ENCODE measurements around the gene CSGALNACT2.

The CSGALNACT2 gene

DNA sequence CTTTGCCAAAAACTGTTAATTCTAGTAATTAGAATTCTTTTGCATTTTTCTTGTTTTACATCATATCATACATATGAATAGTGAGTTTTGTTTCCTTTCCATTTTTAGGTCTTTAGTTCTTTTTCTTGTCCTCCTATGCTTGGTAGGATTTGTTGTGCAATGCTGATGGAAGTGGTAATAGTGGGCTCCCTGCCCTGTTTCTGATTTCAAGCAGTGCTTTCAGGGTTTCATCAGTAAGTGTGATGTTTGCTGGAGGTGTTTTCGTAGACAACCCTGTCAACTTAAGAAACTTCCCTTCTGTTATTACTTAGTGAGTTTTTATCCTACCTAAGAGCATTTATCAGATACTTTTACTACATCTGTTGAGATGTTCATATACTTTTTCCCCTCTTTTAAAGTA lies 50.5 kb downstream of the CSGALNACT2 start:
- no peak for DNase-seq

DNA sequence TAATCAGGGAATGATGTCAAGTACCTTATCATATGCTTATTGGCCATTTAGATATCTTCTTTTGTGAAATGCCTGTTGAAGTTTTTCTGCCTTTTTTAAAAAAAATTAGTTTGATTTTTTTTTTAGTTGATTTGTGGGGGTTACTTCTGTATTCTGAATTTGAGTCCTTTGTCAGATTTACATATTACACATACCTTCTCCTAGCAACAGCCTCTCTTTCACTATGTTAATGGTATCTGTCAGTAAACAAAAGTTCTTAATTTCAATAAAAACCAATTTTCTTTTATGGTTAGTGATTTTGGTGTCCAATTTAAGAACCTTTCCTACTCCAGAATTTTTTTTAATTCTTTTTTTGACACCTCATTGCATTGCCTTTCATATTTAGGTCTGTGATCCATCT lies 52.0 kb downstream of the CSGALNACT2 start:
- no peak for DNase-seq

DNA sequence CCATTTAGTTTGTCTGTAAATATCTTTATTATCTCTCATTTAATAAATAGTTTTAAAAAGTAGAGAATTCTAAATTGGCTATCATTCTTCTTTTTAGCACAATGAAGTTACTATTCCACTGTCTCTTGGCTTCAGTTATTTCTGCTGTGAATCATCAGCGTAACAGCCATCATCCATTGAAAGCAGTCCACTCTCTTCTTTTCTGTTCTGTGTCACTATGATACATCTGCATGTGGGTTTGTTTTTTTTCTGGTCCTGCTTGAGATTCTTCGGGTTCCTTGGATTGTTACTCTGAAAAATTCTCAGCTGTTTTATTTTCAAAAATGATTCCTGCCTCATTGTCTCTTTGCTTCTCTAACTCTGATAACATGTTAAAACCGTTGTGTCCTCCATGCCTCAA lies 52.5 kb downstream of the CSGALNACT2 start:
- no peak for DNase-seq

DNA sequence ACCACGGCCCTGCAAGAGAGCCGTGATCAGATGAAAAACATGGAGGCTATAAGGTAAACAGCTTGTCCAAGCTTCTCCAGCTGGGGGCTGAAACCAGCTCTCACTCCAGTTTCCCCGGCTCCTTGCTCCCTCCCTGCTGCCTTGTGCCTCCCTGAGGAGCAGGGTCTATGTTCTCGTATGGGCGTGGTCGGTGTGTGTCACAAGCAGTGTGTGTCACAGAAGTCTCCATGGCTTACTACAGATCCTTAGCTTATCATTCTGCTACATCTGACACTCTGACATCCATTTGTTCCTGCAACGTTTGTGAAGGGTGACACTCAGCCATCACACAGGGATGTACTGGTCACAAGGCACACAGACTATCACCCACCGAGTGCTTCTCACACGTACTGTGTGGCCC lies 54.6 kb downstream of the CSGALNACT2 start:
- no peak for DNase-seq

DNA sequence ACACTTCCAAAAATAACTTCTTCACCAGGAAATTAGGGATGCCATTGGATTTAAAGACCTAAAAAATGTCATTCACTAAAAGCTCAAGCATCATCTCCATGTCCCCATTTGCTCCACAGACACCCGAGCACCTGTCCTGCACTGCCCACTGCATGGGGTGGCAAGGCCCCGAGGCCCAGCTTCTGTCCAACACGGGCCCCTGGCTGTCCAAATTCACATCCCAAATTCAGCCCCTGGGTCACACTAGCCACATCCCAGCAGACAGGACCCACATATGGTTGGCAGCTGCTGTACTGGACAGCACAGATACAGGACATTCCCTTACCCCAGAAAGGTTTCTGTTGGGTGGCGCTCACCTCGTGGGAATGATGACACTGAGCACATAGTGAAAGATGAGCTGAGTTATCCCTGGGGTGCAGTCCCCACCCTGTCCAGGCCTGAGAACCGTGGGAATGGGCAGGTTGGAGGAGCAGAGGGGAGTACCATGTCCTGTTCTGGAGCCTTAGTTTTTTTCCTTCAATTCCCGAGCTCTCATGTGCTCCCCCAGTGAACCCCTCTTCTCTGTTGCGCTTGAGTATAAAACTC lies 55.3 kb downstream of the CSGALNACT2 start:
- no peak for DNase-seq

DNA sequence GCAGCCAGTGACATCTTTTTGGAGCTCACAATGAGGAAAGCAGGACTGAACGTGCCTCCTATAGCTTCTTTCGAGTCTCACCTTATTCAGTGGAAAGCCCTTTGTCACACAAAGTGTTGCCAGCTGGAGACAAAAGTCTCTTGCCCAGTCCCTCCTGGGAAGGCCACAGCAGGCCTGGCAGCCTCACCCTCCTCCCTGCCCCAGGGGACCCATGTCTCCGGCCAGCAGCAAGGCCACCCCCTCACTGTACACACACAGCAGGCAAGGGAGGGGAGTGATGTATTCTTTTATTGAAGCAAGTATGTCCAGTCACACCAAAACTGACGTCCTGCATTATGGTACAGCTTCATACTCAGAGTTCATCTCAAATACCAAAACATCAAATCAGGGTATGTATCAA lies 56.0 kb downstream of the CSGALNACT2 start:
- DNase-seq = no peak

DNA sequence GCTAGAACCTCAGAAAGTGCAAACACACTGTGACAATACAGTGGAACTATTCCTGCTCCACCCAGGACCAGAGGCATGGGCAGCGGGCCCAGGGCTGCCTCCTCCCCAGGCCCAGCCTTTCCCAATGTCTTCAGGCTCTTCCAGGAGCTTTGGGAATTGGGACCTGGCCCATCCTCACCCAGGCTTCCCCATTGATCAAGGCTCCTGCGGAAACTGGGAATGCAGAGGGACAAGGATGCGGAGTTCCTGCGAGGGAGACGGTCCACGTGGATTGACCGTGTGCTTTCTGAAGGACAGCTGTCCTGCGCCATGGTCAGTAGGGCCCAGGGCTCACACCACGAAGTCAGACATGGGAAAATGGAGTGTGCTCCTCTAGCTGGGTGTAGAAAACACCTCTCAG lies 56.6 kb downstream of the CSGALNACT2 start:
- DNase-seq = no peak

DNA sequence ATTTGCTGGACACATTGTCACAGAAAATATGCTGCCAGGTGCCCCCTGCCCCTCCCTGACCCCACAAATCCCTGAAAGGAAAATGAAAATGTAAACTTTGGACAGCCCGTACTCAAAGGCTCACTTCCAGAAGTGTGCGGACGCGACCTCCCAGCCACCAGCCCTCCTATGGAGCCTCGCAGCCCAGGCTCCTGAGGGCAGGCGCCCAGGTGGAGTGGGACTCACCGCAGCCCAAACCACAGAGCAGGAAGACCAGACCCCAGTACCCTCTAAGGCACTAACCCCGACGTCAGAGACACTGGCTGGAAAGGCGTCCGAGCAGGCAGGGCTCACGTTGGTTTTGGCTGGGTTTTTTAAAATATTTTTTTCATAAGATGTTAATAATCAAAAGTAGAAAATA lies 57.3 kb downstream of the CSGALNACT2 start:
- no peak for DNase-seq

DNA sequence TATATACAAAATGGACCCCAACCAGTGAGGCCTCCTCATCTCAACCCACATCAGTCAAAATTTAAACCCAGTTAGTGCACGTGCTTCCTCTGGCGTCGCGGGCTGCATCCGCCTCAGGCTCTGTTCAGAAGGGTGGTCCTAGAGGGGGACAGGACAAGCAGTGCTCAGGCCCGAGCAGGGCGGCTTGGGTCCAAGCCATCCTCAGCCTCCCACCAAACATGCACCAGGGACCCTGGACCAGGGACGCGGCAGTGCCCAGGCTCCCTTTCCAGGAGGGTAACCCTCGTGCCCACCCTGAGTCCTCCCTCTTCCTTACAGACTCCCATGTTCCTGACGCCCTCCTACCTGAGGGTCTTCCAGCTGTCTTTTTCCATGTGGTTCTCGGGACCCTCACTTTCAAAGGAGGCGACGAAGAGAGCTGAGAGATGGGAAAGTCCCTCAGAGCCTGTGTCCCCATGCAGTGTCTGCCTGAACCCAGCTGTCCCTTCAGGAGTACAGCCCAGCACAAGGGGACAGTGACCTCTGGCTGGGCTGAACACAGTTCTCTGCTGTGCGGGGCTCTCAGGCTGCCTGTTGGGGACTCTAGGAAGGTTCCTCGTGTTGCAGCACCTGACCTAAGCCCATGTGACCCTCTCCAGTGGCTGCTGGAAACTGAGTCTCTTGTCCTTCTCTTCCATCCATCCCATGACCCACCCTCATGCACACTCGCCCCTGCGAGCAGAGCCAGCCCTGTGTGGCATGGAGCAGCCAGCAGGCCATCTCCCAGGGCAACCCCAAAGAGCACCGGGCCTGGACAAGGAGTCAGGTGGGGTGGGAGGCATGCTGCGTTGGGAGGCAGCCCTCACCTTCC lies 58.1 kb downstream of the CSGALNACT2 start:
- no peak for DNase-seq

DNA sequence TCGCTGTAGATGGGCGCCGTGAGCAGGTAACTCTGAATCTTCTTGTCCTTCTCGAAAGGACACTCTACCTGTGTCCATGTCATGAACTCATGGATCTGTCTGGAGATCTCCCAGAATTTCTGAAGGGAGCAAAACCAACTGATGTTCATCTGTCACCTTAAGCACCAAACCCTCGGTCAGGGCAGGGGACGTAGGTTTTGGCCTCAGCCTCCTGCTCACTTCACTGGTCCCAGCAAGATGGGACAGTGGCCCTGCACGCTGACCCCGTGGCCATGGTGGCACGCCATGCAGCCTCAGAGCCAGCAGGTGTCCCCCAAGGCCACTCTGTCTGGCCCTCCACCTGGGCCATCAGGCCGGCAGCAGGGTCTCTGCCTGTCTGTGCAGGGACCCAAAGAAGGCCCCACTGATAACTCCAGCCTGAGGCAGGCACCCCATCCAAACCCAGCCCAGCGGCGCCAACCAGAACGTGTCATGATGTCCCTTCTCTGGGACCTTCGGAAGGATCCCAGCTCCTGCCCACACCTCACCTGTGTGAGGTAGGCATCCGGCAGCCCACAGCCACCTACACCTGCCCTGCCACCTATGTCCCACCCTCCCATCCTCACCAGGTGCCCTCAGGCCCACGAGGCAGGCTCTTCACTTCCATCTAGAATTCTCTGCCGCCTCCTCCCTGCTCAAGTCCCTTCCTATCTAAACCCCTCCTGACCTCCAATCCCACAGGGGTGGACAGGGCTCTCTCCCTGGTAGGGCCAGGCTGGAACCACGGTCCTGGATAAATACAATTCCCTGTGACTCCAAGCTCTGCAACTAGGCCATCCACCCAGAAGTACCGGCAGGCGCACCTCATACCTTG lies 59.0 kb downstream of the CSGALNACT2 start:
- no peak for DNase-seq

DNA sequence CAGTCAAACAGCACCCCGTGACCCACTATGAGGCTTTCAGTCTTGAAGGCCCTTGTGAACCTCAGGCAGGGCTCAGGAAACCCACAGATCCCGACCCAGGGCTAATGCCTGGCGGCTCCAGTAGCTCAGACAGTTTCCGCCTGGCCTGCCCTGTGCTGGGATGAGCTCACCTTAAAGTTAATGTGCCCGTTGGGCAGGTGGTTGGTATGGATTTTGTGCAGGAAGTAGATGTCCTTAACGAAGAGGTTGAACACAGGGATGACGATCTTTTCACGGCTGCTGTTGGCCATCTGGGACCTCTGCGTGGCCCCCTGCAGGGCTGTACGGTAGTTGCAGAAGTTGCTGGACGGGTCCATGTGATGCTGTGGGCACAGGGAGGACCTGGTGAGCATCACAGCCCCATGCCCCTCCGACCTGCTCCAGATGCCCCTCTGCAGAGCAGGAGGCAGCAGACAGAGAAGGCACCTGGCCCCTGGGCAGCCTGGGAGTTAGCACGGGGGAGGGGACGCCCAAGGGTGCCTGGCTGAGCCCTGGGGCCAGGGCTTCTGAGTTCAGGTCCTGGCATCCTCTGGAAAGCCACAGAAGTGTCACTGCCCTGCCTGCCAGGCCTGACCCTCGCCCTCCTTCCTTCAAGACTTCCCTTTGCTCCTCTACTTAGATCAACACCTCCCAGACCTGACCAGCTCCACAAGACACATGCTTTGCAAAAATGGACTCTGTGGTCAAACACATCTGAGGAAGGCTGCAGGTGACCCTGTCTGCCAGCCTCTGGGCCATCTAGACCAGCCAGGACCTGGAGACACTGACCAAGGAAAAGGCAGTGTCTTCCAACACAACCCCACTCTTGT lies 59.8 kb downstream of the CSGALNACT2 start:
- peak; percentile 45 to 57 for DNase-seq

DNA sequence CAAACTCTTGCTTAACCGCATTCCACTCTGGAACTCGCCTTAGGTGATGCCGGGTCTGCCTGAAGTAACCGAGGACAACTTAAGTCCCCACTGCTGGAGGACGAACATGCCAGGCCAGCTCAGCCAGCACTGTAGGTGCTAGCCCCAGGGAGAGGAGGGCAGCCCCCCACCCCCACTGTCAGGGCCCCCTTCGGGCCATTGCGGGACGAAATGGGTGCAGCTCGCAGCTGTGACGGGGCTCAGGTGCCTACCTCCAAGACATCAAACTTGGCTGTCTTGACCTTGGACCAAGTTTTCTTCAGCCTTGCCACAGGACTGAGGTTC lies 60.4 kb downstream of the CSGALNACT2 start:
- no peak for DNase-seq

DNA sequence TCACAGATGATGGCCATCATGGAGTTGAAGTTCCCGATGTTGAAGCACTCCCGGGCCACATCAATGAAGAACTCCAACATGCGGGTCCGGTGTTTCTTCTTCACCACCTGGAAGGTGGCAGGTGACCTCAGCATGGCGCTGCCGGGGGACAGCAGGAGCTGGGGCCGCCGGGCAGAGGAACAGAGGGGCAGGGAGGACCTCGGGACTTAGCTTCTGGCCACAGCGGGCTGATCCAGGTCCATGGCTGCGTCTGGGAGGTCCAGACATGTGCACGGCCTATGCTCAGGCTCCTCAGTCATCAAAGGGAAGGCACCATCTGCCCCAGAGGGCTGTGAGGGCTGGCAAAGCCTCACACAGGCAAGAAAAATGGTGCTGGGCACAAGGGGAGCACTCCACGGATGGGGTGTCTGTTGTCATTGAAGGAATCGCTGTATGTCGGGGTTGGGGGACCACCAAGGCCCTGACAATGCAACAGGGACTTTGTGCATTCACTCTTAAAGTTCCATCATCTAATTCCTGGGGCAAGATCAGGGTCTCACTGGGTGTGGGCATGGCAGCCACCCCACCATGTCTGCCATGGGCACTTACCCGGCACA lies 60.9 kb downstream of the CSGALNACT2 start:
- peak in 1 of 2 experiments; percentile 11 for DNase-seq

DNA sequence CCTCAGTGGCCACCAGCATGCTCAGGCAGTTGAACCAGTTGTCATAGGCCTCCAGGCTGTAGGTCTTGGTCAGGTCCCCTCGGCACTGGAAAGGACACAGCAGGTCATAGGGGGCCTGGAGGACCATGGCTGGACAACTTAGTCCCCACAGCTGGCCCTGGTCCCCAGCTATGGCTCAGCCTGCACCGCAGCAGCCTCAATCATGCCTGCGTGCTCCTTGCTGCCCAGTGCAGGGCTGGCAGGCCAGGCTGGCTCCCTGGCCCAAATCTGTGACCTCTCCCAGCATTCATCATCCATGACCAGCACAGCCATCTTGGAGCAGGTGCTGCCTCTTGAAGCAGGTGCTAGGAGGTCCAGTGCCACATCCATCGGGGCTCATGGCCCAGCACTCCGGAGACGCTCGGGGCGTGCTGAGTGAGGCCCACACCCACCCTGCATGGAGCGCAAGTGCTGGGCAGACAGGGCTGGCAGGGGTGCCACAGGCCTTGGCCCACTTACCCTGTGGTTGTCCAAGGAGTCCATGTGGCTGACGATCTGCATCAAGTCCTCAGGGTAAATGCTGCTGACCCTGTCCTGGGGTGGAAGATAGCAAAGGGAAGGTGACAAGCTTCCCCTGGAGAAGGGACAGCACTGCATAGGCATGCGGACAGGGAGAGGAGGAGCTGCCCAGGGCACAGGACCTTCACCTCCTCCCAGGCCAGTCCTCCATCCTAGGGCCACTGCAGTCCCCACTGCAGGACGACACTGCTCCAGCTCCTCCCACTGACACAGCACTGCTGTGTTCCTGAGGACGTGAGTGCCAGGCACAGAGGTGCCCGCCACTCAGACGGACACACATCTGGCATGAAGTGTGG lies 61.7 kb downstream of the CSGALNACT2 start:
- DNase-seq = peak in 1 of 2 experiments; percentile 14

DNA sequence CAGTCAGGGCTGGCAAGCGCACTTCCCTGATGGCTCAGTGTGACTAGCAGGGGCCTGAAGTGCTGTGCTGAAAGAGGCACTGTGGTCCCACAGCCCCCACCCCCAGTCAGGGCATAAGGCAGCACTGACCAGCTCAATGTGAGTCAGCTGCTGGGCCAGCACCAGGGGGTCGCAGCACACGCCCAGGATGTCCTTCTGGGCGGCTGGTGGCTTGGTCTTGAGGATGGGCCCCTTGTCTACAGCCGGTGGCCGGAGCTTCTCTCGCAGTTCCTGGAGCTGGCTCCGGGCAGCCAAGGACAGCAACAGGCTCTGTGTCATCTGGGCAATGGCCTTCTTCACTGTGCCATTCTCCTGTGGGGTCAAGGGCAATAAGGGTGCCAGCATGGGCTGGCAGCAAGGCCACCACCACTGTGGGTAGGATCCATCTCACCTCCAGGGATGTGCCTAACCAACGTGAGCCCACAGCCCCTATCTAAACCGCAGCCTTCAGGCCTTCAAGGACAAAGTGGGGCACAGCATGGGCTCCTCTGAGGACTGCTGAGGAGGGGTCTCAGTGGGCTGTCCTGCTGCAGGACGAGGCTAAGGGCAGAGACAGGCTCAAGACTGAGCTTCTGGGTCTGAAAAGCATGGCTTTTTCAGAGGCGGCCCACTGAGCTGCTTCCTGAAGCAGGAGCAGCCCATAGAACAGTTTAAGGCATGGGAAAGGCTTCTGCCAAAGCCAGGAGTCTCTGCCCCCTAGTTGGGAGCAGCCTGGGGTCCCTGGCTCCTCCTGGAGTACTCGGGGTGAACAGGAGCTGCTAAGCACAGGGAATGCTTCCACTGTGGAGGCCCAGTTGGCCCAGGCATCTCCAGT lies 62.5 kb downstream of the CSGALNACT2 start:
- DNase-seq = peak; percentile 10 to 14

DNA sequence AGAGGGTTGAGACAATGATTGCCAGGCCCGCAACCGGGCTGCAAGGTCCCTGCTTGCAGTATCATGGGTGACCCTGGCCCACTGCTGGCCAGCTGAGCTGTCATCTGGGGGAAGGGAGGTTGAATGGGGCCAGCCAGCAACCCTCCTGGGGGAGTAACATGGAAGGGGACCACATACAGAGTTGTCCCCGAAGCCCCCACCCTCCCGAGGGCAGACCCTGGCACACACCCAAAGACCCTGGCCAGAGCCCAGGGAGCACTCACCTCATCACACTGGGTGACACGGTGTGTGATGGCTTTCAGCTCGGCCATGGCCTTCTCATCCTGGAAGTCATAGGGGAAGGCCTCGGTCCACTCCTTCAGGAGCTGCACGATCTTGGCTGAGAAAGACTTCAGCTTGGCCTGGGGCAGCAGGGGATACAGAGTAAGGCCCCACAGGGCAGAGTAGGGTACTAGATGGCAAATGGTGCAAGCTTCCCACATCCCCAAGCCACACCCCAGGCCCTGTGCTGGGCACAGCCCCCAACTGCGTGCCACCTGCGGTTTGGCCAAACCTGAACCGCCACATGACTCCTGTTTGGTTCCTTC lies 63.4 kb downstream of the CSGALNACT2 start:
- DNase-seq = peak; percentile 15 to 17

DNA sequence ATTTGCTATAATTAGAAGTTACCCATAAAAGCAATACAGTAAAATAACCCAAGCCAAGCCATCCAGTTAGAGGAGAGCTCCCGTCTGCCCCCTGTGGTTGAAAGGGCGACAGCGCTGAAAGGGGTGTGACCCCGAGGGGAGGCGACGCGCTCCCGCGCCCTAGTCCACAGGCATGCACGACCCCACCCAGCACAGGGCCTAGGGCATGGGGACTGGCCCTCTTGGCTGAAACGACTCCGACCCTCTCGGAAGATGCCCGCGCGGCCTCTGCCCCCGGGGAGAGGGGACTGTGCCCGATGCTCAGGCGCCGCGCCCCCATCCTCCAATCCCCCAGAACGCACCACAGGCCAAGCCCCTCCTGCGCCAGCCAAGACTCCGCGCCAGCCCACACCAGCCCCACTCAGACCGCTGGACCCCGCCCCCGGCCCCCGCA lies 64.0 kb downstream of the CSGALNACT2 start:
- DNase-seq = peak; percentile 77 to 78

DNA sequence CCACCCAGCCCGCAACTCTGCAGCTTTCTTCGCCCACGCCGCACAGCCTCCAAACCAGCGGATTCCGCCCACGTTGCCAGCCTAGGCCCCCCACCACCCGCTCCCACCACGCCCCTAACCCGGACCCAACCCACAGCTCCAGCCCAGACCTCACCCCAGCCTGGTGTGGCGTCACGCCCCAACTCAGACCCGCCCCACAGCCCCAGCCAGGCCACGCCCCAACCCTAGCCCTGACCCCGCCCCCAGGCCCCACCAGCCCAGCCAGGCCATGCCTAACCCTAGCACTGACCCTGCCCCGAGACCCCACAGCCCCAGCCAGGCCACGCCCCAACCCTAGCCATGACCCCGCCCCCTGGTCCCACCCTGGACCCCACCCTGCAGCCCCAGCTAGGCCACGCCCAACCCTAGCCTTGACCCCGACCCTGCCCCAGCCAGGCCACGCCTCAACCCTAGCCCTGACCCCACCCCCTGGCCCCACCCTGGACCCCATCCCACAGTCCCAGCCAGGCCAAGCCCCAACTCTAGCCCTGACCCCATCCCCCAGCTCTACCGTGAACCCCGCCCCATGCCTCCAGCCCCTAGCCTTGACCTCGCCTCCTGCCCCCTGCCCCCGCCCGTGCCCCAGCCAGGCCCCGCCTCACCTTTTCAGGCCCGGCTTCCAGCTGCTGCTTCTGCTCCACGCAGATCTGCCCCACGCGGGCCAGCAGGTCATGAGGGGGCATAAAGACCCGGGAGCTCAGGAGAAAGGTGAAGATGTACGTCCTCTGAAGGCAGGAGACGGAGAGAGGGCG lies 64.6 kb downstream of the CSGALNACT2 start:
- peak; percentile 42 to 64 for DNase-seq

DNA sequence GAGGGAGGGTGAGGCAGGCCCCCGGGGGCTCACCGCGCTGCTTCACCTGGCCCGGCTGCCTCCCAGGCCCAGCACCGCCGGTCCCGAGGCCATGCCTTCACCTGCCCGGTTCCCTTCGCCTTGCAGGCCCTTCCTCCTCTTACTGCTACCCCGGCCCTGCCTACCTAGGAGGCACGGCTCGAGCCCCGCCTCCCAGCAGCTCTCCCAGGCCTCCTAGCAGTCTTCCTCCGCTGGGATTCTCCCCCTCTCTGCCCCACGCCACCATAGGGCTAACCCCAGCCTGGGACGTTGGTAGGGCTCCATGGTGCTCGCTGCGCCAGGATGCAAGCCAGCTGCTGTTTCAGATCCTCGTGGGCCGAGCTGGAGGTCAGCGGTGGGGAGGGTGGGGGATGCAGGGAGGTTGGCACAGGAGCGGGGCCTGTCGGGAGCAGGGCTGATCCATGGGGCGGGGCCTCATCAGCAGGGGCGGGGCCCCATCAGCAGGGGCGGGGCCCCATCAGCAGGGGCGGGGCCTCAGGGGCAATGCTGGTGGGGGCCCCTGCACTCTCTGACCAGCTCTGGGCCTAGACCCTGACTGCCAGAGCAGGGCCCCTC lies 65.3 kb downstream of the CSGALNACT2 start:
- peak; percentile 64 to 67 for DNase-seq
